MM.1S (cell line): Measurements from ENCODE around the gene ABHD15.

Source experiments
- DNase-seq: peaks from one replicate; pipeline ENCODE4 v3.0.0-alpha.2; 2015
- H2AFZ ChIP-seq: fragments of 300-600 bp; sonication (generic); 2 replicates; pipeline ENCODE4 v1.6.0; 2016; ENCODE audit warnings: antibody characterized with exemption, low read length
- H3F3A ChIP-seq: fragments of 300-600 bp; sonication (generic); 2 replicates; pipeline ENCODE4 v1.6.1; 2016; ENCODE audit warnings: mild to moderate bottlenecking, antibody characterized with exemption, low read length, moderate library complexity, mixed read lengths; ENCODE audit not compliant: insufficient read depth
- H3K27ac ChIP-seq: fragments of 300-600 bp; sonication (generic); 2 replicates; pipeline ENCODE4 v1.5.1; 2016; ENCODE audit warnings: mild to moderate bottlenecking, low read length
- H3K27me3 ChIP-seq: fragments of 300-600 bp; sonication (generic); replicated peaks from 2 replicates; pipeline ENCODE4 v1.6.0; 2016; ENCODE audit warnings: low read length; ENCODE audit not compliant: insufficient read depth
- H3K36me3 ChIP-seq: fragments of 300-600 bp; sonication (generic); replicated peaks from 2 replicates; pipeline ENCODE4 v1.6.1; 2016; ENCODE audit warnings: mild to moderate bottlenecking, low read length, mixed read lengths; ENCODE audit not compliant: insufficient read depth
- H3K4me1 ChIP-seq: fragments of 300-600 bp; sonication (generic); 2 replicates; pipeline ENCODE4 v1.6.1; 2016; ENCODE audit warnings: low read length, mixed read lengths
- H3K4me2 ChIP-seq: fragments of 300-600 bp; sonication (generic); 2 replicates; pipeline ENCODE4 v1.6.0; 2016; ENCODE audit warnings: low read depth, low read length
- H3K4me3 ChIP-seq: fragments of 300-600 bp; sonication (generic); 2 replicates; pipeline ENCODE4 v1.5.1; 2016; ENCODE audit warnings: low read length, mixed read lengths
- H3K79me2 ChIP-seq: fragments of 300-600 bp; sonication (generic); 2 replicates; pipeline ENCODE4 v1.6.1; 2016; ENCODE audit warnings: mixed run types, low read length, mixed read lengths
- H3K9ac ChIP-seq: fragments of 300-600 bp; sonication (generic); 2 replicates; pipeline ENCODE4 v1.6.1; 2016; ENCODE audit warnings: low read length, mixed read lengths
- H3K9me2 ChIP-seq: fragments of 300-600 bp; sonication (generic); replicated peaks from 2 replicates; pipeline ENCODE4 v1.6.1; 2016; ENCODE audit warnings: mild to moderate bottlenecking, low read length, mixed read lengths; ENCODE audit not compliant: insufficient read depth
- H3K9me3 ChIP-seq: fragments of 300-600 bp; sonication (generic); replicated peaks from 2 replicates; pipeline ENCODE4 v1.6.1; 2016; ENCODE audit warnings: mild to moderate bottlenecking, low read length, mixed read lengths; ENCODE audit not compliant: insufficient read depth
- H4K20me1 ChIP-seq: fragments of 300-600 bp; sonication (generic); 2 replicates; pipeline ENCODE4 v1.6.1; 2016; ENCODE audit warnings: mild to moderate bottlenecking, low read length, moderate library complexity, mixed read lengths; ENCODE audit not compliant: insufficient read depth
- CTCF ChIP-seq: fragments of 300-600 bp; sonication (generic); IDR thresholded peaks from 2 replicates; pipeline ENCODE4 v1.5.1; 2016; ENCODE audit warnings: antibody characterized with exemption, low read length, mixed read lengths
- EZH2 ChIP-seq: fragments of 300-600 bp; sonication (generic); optimal IDR thresholded peaks from 2 replicates; pipeline ENCODE3; 2017; ENCODE audit warnings: low read depth, mild to moderate bottlenecking, antibody characterized with exemption, low read length, mixed read lengths
- EZH2phosphoT487 ChIP-seq: fragments of 300-600 bp; sonication (generic); IDR thresholded peaks from 2 replicates; pipeline ENCODE4 v1.6.1; 2018; ENCODE audit warnings: antibody characterized with exemption, low read length

Gene ABHD15

GRCh38 chr17:29577001-29577370 lies 10.1 kb upstream of the ABHD15 start:
- Histone ChIP-seq H3F3A (no peaks in the 10 kb centered on the region), H3K27ac (no peak overlapping the region), H3K9ac (no peak overlapping the region), H3K27me3 (no peaks in the 10 kb centered on the region), H3K9me3 (no peaks in the 10 kb centered on the region), H3K4me1 (peaks cover 8% of the 10 kb centered on the region; the same call in 1 of the 2 replicates), H3K79me2 (no peaks in the 10 kb centered on the region; the same call in 1 of the 2 replicates), H2AFZ (no peak overlapping the region), H3K36me3 (no peaks in the 10 kb centered on the region), H3K9me2 (no peaks in the 10 kb centered on the region), H4K20me1 (no peaks in the 10 kb centered on the region), H3K4me3 (no peak overlapping the region), H3K4me2 (no peak overlapping the region)
- TF ChIP-seq EZH2 (no peak), EZH2phosphoT487 (no peak), CTCF (no peak)
- DNase-seq = no peak

GRCh38 chr17:29576214-29577000 lies 9.6 kb upstream of the ABHD15 start:
- H3K9me3 ChIP-seq = no peaks in the 10 kb centered on the region
- no peaks in the 10 kb centered on the region for H3K9me2 ChIP-seq
- no peaks in the 10 kb centered on the region for H3F3A ChIP-seq
- no peak overlapping the region for H2AFZ ChIP-seq
- H3K4me3 ChIP-seq = no peak overlapping the region
- no peaks in the 10 kb centered on the region for H4K20me1 ChIP-seq
- no peak overlapping the region for H3K9ac ChIP-seq
- H3K27ac ChIP-seq = no peak overlapping the region
- H3K4me1 ChIP-seq = peaks cover 8% of the 10 kb centered on the region; the same call in 1 of the 2 replicates
- DNase-seq = no peak
- no peak overlapping the region for H3K4me2 ChIP-seq
- no peaks in the 10 kb centered on the region for H3K27me3 ChIP-seq
- H3K36me3 ChIP-seq = no peaks in the 10 kb centered on the region
- no peaks in the 10 kb centered on the region; the same call in 1 of the 2 replicates for H3K79me2 ChIP-seq
- no peak for TF ChIP-seq CTCF

GRCh38 chr17:29575511-29576213 lies 8.8 kb upstream of the ABHD15 start:
- no peaks in the 10 kb centered on the region for H3K27me3 ChIP-seq
- no peak overlapping the region for H3K9ac ChIP-seq
- no peaks in the 10 kb centered on the region for H3K79me2 ChIP-seq
- no peak overlapping the region for H3K27ac ChIP-seq
- H3F3A ChIP-seq = no peaks in the 10 kb centered on the region
- H4K20me1 ChIP-seq = no peaks in the 10 kb centered on the region
- no peaks in the 10 kb centered on the region for H3K9me3 ChIP-seq
- TF ChIP-seq EZH2 = no peak
- no peak for TF ChIP-seq EZH2phosphoT487
- no peak for TF ChIP-seq CTCF
- peaks cover 3% of the 10 kb centered on the region; the same call in 1 of the 2 replicates for H3K4me1 ChIP-seq
- no peaks in the 10 kb centered on the region for H3K9me2 ChIP-seq
- H3K4me3 ChIP-seq = no peak overlapping the region
- no peak for DNase-seq
- H3K4me2 ChIP-seq = no peak overlapping the region
- H3K36me3 ChIP-seq = no peaks in the 10 kb centered on the region
- H2AFZ ChIP-seq = no peak overlapping the region
